HG02943 (cell line): ENCODE results near the gene PPT2.
A peak's percentile ranks its signal among the peaks of the same experiment; 100 is the strongest.

Experiments used
- ATAC-seq: cut with Tn5 transposase; IDR thresholded peaks from one replicate; pipeline ENCODE4 v1.9.1; 2021; ENCODE audit warnings: mild to moderate bottlenecking, low read depth, moderate library complexity; ENCODE audit not compliant: unreplicated experiment

Gene PPT2

DNA sequence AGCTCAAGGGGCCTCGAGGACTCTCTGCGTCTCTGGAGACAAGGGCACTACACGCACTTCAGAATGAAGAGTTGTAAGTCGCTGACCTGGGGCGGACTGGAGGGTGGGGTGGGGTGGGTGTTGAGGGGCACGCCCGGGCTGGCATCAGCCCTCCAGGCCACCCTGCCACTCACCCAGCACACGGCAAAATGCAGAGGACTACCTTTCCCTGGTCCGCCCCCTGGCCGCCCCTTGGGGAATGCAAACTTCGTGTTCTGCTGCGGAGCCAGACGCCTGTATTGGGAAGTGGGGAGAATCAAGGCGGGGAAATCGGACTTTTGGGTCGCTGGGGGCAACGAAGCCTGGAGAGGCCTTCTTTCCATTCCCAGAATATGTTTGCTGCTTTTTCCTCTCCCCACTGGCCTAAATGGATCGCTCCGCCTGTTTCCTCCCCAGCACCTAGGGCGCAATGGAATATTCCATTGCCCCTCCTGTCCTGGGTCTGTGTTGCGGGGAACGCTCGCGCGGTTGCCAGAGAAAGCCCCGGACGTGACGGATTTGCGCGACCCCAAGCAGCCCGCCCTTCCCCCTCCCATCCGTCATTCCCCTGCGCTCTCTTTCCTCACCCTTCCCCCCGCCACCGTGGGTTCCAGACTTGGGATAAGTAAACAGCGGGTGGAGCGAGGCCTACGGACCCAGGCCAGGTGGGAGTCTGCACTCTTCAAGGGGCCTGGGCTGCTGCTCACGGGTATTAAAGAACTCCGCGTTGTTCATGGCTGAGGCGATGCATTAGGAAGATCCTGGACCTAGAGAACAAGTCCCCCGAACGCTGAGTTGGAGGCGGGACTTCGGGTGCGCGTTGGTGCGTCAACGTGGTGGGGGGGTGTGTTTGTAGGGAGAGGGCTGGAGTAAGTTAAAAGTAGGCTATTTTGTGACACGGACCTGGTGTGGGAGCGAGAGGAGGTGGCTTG, at the start of gene PPT2:
TSS of gene PPT2 (plus strand) at position 578 of the 950 bp plus-strand sequence. CDS start 454 bp downstream, outside the sequence.
- peak; percentile 25 for ATAC-seq

DNA sequence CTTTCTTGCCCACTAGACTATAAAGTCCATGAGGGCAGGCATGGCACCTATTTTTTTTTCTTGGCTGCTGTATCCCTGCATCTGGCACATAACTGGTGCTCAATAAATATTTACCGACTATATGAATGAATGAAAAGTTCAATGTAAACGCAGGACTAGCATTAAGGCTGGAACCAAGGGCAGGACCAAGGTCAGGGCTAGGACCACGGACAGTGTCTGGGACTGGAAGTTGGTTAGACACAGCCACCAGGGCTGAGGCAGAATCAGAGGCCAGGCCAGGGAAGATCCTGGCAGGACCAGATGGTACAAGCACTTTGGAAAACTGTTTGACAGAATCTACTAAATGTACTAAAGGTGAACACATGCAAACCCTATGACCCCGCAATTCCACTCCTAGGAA, 48.5 kb upstream of the PPT2 start:
- no peak for ATAC-seq

DNA sequence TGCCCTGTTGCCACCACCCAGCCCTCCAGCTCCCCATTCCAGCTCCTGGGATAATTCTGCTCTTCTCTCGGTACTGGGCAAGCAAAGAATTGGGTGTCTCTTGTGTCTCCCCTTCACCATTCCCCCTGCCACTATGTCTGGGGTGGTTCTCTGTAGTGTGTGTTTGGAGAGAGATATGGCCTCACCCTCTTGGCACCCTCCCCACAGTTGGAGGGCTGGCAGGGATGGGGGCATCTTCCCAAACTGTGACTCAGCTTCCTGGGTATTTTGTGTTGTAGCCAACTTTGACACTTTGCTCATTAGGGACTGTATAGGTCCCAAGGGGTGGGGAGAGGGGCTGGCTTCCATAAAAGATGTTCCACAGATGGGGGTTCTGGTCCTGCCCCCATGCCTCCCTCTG, 46.5 kb upstream of the PPT2 start:
- no peak for ATAC-seq

- ATAC-seq: no peak
These were observed 45.8 kb upstream of the PPT2 start for GRCh38 chr6:32108094-32108627.

- ATAC-seq: no peak
These were observed 45.2 kb upstream of the PPT2 start for GRCh38 chr6:32108727-32109113.

DNA sequence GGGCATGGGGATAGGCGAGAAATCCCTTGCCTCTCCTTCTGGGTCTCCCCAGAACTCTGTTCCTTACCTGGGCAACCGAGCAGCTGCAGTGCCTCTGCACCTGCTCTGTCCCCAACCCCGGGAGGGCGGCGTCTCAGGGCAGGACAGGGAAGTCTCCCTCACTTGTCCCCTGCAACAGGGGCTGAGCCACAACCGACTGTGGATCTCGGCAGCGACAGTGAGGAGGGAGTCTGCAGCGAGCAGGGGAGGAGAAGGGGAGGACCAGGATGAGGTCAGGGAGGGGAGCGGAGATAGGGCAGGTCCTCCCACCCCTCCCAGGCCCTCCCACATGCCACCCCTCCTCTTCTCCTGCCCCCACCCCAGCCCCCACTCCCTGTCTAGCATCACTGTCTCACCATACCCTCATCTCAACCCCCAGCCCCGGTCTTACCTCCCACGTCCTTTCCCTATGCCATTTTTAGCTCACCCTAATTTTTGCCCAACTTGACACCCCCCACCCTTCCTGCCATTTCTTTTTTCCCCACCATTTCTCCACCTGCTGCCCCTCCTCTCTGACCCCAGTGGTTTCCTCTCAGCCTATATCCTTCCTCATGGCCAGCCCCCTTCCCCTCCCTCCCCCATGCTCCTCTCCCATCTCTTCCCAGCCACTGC, 44.7 kb upstream of the PPT2 start, which contains the start of gene TNXB:
TSS of gene TNXB (minus strand) at position 225 of the 651 bp plus-strand sequence. CDS start 11,140 bp downstream, outside the sequence.
- ATAC-seq: no peak

- no peak for ATAC-seq
These were observed 44.2 kb upstream of the PPT2 start for GRCh38 chr6:32109765-32110160.

DNA sequence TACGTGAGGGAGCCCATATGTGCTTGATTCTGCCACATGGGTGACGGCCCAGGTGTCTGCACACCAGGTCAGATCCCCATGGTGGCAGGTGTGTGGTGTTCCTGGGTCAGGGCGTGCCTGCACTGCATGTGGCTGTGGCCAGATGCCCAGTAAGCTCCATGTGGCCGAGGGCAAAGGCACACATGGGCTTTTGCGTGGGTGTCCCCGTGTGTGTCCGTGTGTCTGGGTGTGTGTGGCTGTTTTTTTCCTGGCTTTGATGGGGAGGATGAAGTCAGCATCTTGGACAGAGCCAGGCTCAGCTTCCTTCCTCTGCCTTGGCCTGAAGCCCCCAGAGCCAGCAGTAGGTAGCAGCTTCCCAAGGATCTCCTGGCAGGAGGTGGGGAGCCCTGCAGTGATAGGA, 43.3 kb upstream of the PPT2 start:
- ATAC-seq: no peak

- ATAC-seq: no peak
These were observed 42.4 kb upstream of the PPT2 start for GRCh38 chr6:32111424-32112066.

DNA sequence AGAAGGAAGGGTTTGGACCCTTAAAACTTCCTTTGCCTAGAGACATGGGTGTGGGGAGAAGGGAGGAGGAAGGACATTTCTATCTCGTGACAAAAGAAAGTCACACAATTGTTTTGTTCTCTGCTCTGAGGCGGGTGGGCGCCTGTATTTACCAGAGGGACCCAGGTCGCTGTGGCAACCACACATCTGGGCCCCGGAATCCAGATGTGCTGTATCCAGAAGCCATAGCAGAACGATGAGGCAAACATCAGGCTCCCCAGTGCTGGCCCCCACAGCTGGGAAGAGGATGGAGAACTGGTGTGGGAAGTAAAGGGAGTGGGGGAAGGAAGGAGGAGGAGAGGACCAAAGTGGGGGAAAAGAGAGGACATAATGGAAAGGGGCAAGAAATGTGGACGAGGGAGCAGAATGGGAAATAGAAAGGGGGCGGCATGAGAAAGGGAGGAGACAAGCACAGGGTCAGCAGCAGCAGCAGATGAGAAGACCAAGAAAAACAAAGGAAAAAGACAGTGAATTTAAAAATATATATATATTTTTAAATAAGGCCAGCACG, 41.4 kb upstream of the PPT2 start:
- ATAC-seq: no peak

DNA sequence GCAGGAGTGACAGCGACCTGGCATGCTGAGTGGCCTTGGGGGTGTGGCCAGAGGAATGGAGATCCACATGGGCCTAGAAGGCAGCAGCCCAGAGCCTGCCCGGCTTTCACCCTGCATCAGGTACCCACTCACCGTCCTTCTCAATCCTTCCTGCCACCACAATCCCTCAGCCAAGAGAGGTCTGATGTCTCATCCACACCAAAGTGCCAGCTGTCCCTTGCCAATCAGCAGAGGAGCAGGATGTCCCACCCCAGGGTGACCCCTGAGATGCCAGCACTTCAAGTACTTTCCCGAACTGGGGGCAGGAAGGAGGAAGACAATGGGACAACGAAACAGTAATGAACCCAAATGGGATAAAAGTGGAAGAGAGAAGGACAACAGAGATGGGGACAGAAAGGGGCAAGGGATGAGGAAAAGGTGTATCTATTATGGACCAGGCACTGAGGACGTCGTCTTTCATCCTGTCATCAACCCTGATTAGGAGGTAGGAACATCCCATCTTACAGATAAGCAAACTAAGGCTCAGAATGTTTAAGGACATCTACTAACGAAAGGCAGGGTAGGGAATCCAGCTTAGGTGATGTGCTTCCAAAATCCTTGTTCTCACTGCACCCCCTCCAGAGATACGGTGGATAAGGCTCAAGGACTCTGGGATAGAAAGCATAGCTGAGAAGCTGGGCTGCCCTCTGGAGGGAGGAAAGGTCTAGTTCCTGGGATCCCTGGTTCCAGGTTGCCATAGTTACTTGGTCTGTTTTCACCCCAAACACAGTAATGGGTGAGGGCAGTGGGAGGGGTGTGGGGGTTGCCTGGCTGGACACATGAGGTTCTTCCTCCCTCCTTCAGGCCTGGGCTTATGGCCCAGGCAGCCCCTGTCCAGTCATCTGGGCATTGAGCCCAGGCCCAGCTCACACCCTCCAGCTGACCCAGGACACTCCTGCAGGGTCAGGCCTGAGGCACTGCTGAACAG, 40.3 kb upstream of the PPT2 start:
- ATAC-seq: no peak

- ATAC-seq: no peak
These were observed 39.1 kb upstream of the PPT2 start for GRCh38 chr6:32114796-32115195.

DNA sequence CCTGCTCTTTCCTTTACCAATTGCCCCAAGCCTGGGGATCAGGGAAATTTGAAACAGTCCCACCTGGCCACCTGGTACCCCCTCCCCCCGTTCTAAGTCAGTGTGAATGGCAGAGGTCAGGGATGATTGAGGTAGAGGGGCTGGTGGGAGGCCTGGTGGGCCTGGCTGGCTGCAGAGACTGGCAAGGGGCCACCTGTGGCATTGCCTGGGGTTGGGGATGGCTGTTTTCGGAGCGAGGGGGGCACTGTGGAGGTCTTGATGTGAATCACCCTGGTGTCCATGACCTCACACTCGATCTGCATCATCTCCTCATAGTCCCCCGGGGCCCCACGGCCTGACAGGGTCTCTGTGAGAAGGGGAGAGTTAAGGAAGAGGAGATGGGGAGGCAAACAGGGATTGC, 38.3 kb upstream of the PPT2 start:
- no peak for ATAC-seq

- no peak for ATAC-seq
These were observed 37.3 kb upstream of the PPT2 start for GRCh38 chr6:32116674-32117073.

DNA sequence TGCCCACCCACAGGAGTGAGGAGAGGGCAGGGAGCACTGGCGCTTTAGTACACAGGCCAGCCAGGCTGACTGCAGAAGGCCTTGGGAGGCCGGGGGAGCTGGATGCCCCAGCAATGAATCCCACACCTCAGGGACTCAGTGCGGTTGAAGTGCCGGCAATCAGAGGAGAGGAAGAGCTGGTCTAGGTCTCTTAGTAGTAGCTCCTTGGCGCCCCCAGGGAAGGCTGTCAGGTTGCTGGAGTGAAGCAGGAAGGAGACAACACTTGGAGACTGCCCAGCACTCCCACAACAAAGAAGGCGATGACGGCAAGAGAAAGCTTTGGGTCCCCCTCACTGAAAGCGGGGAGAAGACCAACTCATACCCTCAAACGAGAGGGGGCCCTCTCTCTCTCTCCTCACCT, 36.5 kb upstream of the PPT2 start:
- ATAC-seq: no peak

DNA sequence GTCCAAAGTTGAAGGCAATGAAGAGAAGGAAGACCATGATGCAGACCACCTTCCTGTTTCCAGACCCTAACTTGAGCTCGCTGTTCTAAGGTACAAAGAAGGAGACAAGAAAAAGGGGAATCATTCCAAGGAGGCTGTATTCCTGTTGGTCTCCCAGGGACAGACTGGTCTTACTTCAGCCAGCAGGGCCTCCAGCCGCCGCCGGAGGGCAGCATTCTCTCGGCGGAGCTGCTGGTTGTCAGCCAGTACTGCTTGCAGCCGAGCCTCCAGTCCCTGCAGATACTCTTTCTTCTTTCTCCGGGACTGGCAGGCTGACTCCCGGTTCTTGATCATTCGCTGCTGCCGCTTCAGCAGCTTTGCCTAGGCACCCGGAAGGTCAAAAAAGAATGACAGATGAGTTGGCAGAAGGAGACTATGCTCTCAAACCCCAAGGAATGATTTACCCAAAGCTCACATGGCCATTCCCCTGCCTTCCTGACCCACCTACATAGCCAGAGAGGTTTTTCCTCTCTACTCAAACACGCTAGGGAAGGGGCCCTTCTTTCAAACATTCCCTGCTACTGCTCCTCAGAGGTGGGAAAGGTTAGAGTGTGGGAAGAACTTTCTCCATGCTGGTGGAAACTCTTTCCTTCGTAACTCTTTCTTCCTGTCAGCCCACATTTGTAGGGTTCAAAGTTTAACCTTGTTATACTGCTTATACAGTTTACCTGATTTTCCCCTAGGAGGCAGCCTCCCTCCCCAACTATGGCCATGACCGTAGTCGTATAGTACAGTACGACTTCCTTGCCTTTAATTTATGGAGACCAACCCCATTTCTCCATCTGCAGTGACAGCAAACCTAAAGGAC, 34.9 kb upstream of the PPT2 start:
- no peak for ATAC-seq

GRCh38 chr6:32120573-32121059, 33.3 kb upstream of the PPT2 start:
- no peak for ATAC-seq

GRCh38 chr6:32123681-32124080, 30.3 kb upstream of the PPT2 start:
- no peak for ATAC-seq
